DMS153 (cell line): ENCODE measurements around the gene LDLRAD4.

ENCODE experiments used
- DNase-seq: peaks from one replicate; lab custom pipeline; 2025; lab: John Stamatoyannopoulos, UW

The LDLRAD4 gene

GRCh38 chr18:13202571-13202970 is 16.0 kb upstream of the LDLRAD4 start:
- DNase-seq = no peak

- no peak for DNase-seq
Observed at GRCh38 chr18:13206301-13206700, 12.3 kb upstream of the LDLRAD4 start.

GRCh38 chr18:13207294-13207693 is 11.3 kb upstream of the LDLRAD4 start:
- no peak for DNase-seq

GRCh38 chr18:13211534-13211933 is 7.0 kb upstream of the LDLRAD4 start:
- no peak for DNase-seq

- no peak for DNase-seq
Observed at GRCh38 chr18:13213036-13213795, 5.3 kb upstream of the LDLRAD4 start.

- no peak for DNase-seq
Observed at GRCh38 chr18:13214609-13215008, 4.0 kb upstream of the LDLRAD4 start.

- DNase-seq = no peak
Observed at GRCh38 chr18:13216092-13216582, 2.4 kb upstream of the LDLRAD4 start.

GRCh38 chr18:13216711-13217465 is 1.7 kb upstream of the LDLRAD4 start:
- DNase-seq = no peak

- DNase-seq = no peak
Observed at GRCh38 chr18:13217466-13217961, 1.0 kb upstream of the LDLRAD4 start.

- no peak for DNase-seq
Observed at GRCh38 chr18:13217971-13218367, 591 bp upstream of the LDLRAD4 start.

GRCh38 chr18:13218997-13219396 is 437 bp downstream of the LDLRAD4 start:
- DNase-seq = no peak

- DNase-seq = no peak
Observed at GRCh38 chr18:13219593-13220159, 1.1 kb downstream of the LDLRAD4 start.

GRCh38 chr18:13220361-13220991 is 1.9 kb downstream of the LDLRAD4 start:
- no peak for DNase-seq

- peak; percentile 51 for DNase-seq
Observed at GRCh38 chr18:13221869-13222855, 3.6 kb downstream of the LDLRAD4 start.

GRCh38 chr18:13222856-13223281 is 4.3 kb downstream of the LDLRAD4 start:
- DNase-seq = peak; percentile 56

- DNase-seq = no peak
Observed at GRCh38 chr18:13223311-13224143, 5.0 kb downstream of the LDLRAD4 start.

GRCh38 chr18:13225261-13225660 is 6.7 kb downstream of the LDLRAD4 start:
- DNase-seq = no peak

GRCh38 chr18:13226533-13227144 is 8.1 kb downstream of the LDLRAD4 start:
- no peak for DNase-seq

GRCh38 chr18:13227910-13228309 is 9.3 kb downstream of the LDLRAD4 start:
- no peak for DNase-seq
